HG03039 (cell line): ENCODE data around the gene HABP4.
"Not testable (repeated sequence)": the region's sequence is repeated elsewhere in the genome, so short reads cannot be mapped to it uniquely, and the experiment has no call there.

ENCODE experiments used
- ATAC-seq: cut with Tn5 transposase; IDR thresholded peaks from one replicate; pipeline ENCODE4 v1.9.1; 2021; ENCODE audit warnings: mild to moderate bottlenecking, moderate library complexity; ENCODE audit not compliant: unreplicated experiment

HABP4 gene

GRCh38 chr9:96495341-96495740 lies 45.4 kb downstream of the HABP4 start:
- no peak for ATAC-seq

- no peak for ATAC-seq
These were observed 46.6 kb downstream of the HABP4 start for GRCh38 chr9:96496368-96497116.

- ATAC-seq, result no peak
These were observed 47.1 kb downstream of the HABP4 start for GRCh38 chr9:96497117-96497399.

GRCh38 chr9:96498796-96499195 lies 48.8 kb downstream of the HABP4 start:
- no peak for ATAC-seq

- no peak for ATAC-seq
These were observed 49.3 kb downstream of the HABP4 start for GRCh38 chr9:96499257-96499656.

- ATAC-seq, result no peak
These were observed 51.0 kb downstream of the HABP4 start for GRCh38 chr9:96500696-96501632.

GRCh38 chr9:96501633-96502538 lies 51.9 kb downstream of the HABP4 start:
- ATAC-seq, result no peak

GRCh38 chr9:96502539-96503373 lies 52.8 kb downstream of the HABP4 start:
- ATAC-seq, result no peak

GRCh38 chr9:96503374-96503748 lies 53.4 kb downstream of the HABP4 start:
- ATAC-seq, result not testable (repeated sequence)

GRCh38 chr9:96503918-96504317 lies 53.9 kb downstream of the HABP4 start:
- ATAC-seq, result no peak

GRCh38 chr9:96505316-96505991 lies 55.5 kb downstream of the HABP4 start:
- ATAC-seq, result no peak

- no peak for ATAC-seq
These were observed 58.4 kb downstream of the HABP4 start for GRCh38 chr9:96508227-96508940.

- ATAC-seq, result no peak
These were observed 59.1 kb downstream of the HABP4 start for GRCh38 chr9:96509026-96509425.

GRCh38 chr9:96509848-96510247 lies 59.9 kb downstream of the HABP4 start:
- no peak for ATAC-seq

GRCh38 chr9:96510258-96510657 lies 60.3 kb downstream of the HABP4 start:
- ATAC-seq, result no peak

- no peak for ATAC-seq
These were observed 62.3 kb downstream of the HABP4 start for GRCh38 chr9:96512240-96512639.

GRCh38 chr9:96513622-96514021 lies 63.7 kb downstream of the HABP4 start:
- ATAC-seq, result no peak

GRCh38 chr9:96514108-96514799 lies 64.3 kb downstream of the HABP4 start:
- no peak for ATAC-seq

GRCh38 chr9:96514800-96515158 lies 64.8 kb downstream of the HABP4 start:
- ATAC-seq, result no peak
